ENCODE data around the gene RIMBP3C.
"Not testable (repeated sequence)": the region's sequence is repeated elsewhere in the genome, so short reads cannot be mapped to it uniquely, and the experiment has no call there.

RIMBP3C gene, protein sequence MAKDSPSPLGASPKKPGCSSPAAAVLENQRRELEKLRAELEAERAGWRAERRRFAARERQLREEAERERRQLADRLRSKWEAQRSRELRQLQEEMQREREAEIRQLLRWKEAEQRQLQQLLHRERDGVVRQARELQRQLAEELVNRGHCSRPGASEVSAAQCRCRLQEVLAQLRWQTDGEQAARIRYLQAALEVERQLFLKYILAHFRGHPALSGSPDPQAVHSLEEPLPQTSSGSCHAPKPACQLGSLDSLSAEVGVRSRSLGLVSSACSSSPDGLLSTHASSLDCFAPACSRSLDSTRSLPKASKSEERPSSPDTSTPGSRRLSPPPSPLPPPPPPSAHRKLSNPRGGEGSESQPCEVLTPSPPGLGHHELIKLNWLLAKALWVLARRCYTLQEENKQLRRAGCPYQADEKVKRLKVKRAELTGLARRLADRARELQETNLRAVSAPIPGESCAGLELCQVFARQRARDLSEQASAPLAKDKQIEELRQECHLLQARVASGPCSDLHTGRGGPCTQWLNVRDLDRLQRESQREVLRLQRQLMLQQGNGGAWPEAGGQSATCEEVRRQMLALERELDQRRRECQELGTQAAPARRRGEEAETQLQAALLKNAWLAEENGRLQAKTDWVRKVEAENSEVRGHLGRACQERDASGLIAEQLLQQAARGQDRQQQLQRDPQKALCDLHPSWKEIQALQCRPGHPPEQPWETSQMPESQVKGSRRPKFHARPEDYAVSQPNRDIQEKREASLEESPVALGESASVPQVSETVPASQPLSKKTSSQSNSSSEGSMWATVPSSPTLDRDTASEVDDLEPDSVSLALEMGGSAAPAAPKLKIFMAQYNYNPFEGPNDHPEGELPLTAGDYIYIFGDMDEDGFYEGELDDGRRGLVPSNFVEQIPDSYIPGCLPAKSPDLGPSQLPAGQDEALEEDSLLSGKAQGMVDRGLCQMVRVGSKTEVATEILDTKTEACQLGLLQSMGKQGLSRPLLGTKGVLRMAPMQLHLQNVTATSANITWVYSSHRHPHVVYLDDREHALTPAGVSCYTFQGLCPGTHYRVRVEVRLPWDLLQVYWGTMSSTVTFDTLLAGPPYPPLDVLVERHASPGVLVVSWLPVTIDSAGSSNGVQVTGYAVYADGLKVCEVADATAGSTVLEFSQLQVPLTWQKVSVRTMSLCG (N-terminal part only)

DNA sequence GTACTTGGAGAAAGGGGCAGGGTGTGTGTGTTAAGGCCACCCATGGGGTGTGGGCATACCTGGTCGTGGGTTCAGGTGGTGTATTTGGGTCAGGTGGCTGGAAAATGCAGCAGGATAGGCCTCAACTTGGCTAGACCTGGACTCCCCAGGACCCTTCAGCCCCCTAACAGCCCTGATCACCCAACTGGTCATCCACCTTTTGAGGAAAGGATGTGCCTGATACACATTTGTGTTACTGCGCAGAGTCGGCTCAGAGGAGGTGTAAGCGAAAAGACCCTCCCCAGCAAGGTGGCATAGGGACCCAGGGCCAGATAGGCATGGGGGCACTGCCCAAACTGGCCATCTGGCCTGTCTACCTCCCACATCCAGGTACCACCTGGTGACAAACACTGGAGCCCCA, at the start of gene RIMBP3C:
Gene RIMBP3C (minus strand): TSS at position 101 of the 400 bp plus-strand sequence. CDS start 485 bp downstream, outside the sequence.
- not testable (repeated sequence) for DNase-seq

DNA sequence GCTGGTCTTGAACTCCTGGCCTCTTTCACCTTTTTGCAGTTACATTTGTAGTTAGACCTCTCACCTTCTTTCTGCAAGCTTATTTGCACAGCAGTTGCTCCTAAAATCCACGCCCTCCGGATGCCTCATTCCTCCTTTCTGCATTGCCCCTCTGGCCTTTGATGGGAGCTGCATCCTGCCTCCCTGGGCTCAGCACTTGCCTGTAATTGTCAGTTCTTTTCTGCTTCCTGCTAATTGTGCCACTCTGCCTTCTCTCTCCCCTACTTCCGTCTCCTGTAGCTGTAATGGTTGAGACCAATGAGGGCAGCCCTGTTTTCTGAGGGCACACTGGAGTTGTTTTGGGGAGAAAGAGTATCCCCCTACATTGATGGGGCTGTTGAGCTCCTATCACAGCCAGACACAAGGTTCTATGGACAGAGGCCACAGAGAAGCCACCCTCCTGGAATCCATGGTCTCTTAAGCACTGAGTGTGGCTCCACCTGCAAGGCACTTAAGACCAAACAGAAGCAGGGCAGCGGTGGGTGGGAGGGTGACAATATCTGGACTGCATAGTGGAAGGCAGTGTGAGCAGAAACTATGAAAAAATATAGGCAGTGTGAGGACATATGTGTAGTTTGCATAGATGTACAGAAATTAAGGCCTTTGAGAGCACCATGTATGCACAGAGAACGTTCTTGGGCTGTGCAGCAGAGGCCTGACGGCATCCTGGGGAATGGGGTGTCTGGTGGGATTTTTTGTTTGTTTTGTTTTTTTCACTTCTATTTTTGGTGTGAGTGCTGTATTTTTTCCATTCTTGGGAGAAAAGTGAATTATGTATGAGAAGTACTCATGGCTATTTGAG, 48.0 kb upstream of the RIMBP3C start:
- no peak for DNase-seq

DNA sequence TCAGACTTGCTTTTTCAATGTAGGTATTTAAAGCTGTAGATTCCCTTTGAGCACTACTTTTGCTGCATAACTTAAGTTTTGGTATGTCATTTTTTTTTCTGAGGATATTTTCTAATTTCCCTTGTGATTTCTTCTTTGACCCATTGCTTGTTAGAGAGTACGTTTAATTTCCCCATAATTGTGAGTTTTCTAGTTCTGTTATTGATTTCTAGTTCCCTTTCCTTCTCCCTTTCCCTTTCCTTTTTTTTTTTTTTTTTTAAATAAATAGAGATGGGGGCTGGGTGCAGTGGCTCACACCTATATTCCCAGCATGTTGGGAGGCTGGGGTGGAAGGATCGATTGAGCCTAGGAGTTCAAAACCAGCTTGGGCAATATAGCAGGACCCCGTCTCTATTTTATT, 47.0 kb upstream of the RIMBP3C start:
- DNase-seq = no peak

DNA sequence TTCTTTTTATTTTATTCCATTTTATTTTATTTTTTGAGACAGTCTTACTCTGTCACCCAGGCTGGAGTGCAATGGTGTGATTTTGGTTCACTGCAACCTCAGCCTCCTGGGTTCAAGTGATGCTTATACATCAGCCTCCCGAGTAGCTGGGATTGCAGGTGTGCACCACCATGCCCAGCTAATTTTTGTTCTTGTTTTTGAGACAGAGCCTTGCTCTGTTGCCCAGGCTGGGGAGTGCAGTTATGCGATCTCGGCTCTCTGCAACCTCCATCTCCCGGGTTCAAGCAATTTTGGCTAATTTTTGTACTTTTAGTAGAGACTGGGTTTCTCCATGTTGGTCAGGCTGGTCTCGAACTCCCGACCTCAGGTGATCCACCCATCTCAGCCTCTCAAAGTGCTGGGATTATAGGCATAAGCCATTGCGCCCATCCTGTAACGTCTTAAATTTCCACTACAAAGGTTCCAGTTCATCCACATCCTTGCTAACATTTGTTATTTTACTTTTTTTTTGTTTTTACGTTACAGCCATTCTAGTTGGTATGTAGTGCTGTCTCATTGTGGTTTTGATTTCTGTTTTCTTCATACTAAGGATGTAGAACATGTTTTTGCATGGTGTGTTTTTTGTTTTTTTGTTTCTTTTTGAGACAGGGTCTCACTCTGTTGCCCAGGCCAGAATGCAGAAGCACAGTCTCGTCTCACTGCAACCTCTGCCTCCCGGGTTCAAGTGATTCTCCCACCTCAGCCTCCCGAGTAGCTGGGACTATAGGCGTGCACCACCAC, 45.3 kb upstream of the RIMBP3C start:
- not testable (repeated sequence) for DNase-seq

DNA sequence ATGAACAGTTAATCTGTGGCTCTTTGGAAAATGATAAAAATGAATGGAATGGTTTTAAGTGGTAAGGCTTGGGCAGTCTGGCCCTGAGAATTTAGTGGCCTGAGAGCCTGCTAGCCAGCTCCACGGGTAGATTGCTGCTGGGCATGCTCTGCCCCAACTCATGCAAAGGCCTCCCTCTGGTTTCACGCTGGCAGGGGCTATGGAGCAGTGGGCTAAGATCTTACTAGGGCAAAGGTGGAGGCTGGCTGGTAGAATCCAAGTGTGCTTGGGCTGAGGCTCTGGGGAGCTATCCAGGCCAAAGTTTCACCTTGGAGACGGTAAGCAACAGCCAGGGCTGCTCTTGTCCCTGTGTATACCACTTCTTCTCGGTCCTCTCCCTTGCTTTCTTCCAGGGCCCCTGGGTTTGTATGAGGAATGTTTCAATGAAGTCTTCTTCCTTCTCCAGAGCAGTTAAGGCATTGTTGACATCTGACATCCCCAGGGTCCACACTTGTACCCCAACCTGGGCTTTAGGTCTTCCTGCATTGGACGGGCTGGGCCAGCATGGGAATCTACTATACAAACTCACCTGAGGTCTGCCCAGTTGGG, 43.7 kb upstream of the RIMBP3C start:
- DNase-seq = no peak

DNA sequence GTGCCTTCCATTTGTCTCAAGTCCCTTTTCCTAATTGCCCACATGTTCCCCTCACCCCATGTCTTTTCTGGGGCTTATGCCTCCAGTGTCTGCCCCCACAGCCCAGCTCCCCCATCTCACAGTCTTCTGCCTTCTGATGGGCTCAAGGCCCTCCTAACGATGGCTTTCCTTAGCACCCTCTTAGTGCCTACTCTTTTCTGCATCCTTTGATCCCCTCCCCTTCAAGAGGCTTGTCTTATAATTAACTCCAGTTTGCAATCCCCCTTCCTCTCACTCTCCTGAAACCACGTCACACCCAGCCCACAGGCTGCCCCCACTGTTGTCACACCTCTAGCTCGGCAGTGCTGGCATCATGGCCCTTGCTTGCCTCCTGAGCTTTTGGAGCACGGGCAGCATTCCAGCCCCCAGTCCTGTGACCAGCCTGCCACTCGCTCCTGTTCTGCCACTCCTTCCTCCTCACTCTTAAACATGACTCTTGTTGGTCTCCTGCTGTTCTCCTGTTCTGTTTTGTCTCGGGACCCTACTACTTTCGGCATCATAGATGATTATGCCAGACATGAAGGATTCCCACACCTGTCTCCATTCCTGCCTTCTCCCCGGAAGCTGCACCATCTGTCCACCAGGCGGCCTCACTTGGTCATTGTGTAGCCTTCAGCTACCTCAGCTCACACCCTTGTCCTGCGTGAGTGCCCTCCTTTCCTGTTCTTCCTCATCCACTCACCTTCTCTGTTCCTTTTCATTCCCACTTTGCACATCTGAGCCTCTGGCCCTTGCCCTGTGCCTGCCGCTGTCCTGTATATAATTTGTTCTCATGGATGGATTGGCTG, 42.4 kb upstream of the RIMBP3C start:
- DNase-seq = no peak

DNA sequence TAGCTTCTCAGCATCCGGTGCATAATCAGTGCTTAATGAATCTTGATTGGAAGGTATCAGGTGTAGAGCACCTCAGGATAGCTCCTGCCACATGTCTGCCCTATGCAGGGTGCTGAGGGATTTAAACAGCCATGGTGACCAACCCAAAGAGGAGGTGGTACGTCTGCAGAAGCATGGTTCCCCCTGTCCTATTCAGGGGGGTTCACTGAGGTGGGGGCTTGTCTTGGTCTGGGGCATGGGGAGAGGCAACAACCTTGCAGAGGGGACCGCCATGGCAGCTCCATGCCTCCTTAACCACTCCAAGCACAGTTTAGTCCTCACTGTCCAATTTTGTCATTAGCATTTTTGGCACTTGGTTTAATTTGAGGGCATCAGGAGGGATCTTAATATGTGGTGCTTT, 41.2 kb upstream of the RIMBP3C start:
- no peak for DNase-seq

DNA sequence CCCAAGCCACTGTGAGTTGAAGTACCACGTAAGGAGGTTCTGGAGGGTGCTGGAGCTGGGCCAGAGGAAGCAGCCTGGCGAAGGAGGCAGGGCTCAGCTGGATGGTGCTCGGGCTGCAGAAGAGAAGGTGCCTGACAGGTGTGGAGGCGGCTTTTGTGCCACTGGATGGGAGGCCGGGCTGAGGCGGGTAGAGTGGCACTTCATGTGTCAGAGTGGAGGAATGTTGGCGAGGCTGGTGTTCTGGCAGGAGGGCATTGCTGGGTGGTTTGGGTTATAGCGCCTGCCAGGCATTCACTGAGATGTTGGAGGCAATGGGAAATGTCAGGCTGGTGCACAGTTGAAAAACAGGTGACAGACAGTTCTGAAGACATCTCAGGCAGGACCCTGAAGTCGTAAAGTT, 40.4 kb upstream of the RIMBP3C start:
- DNase-seq = no peak

DNA sequence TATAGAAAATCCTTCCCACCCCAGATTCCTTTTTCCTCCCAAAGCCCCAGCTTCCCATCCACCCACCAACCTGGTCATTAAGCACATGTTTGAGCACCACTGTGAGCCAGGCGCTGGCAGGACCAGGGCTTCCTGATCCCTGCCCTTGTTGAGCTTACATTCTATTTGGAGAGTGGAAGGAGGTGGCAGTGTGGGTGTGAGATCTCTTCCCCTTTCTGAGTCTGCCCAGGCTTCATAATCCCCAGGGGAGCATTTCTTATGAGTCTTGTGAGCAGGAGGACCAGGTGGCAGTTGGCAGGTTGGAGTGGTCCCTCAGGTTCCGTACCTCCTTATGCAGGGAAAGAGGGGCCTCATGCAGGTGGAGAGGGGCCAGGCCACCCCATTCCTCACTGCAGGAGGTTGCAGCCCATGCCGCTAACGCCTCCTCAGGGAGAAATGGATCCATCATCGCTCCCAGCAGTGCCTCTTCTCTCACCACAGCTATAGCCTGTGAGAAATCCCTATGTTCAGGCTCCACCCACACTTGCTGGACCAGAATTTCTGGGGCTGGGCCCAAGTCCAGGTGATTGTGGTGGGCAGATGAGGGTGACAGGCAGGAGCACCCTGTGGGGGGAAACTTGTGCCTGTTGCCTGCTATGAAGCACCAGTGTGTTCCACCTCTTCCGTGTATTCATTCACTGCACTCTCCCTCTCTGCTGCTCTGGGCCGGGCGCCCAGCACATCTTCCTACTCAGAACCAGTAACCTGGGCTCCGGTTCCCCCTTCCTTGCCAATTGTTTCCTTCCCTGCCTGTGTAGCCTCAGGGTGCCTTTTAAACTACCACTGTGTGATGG, 39.8 kb upstream of the RIMBP3C start:
- no peak for DNase-seq

DNA sequence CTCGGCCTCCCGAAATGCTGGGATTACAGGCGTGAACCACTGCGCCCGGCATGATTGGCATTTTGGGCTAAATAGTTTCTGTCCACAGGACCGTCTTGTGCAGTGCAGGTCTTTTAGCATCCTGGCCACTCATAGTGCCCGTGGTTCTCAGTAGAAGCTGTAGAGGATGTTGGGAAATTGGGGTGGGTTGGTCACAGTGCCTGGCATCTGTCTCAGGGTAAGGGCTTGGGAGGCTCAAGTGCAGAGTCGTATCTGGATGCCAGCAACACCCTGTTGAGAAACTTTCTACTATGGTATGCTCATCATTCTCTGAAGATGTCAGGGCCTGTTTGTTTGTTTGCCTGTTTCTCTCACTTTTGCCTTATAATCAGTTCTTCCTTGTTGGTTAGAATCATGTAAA, 38.1 kb upstream of the RIMBP3C start:
- no peak for DNase-seq

DNA sequence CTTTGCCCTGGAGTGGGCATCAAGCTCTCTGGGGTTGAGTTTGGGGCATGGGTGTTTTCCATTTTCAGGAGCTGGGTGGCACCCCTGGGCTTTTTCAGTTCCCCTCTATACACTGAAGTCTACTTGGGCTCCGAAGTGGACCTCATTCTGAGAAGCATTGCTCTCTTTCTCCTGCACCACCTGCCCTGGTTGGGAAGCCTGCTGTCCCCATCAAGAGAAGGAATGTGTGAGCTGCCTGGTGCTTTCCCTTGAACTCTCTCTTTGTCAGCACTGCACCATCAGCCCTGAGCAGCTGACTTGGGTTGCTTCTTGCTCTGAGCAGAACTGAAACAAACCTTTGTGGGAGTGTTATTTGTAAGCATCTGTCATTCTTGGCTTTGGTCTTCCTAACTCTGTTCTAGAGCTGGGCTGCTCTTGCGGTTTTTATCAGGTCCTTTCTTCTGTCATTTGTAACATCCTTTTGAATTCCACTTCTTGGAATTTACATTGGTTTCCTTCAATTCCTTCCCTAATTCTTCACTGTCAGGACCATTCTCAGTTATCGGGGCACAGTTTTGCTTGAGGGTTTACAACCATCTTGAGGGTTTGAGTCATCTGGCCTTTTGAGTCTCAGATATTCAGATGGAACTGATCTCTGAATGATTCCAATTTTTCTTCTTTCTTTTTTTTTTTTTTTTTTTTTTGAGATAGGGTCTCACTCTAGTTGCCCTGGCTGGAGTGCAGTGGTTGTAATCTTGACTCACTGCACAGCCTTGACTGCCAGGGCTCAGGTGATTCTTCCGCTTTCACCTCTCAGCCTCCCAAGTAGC, 36.7 kb upstream of the RIMBP3C start:
- no peak for DNase-seq

DNA sequence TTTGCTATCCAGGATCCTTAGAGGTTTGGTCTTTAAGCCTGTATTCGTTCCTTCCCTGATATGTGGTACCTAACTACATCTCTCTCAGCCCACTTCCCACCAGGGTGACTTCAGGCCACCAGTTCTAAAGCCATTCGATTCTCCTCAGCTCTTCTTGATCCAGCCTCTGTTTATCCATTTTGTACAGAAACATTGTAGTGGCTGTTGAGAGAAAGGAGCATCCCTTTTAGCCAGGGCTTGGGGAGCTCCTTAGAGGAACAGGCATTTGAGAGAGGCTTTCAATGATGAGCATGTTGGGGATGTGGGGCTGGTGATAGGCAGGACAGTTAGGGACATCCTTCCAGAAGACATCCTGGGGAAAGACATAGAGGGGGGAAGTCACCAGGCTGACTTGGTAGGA, 34.1 kb upstream of the RIMBP3C start:
- no peak for DNase-seq

DNA sequence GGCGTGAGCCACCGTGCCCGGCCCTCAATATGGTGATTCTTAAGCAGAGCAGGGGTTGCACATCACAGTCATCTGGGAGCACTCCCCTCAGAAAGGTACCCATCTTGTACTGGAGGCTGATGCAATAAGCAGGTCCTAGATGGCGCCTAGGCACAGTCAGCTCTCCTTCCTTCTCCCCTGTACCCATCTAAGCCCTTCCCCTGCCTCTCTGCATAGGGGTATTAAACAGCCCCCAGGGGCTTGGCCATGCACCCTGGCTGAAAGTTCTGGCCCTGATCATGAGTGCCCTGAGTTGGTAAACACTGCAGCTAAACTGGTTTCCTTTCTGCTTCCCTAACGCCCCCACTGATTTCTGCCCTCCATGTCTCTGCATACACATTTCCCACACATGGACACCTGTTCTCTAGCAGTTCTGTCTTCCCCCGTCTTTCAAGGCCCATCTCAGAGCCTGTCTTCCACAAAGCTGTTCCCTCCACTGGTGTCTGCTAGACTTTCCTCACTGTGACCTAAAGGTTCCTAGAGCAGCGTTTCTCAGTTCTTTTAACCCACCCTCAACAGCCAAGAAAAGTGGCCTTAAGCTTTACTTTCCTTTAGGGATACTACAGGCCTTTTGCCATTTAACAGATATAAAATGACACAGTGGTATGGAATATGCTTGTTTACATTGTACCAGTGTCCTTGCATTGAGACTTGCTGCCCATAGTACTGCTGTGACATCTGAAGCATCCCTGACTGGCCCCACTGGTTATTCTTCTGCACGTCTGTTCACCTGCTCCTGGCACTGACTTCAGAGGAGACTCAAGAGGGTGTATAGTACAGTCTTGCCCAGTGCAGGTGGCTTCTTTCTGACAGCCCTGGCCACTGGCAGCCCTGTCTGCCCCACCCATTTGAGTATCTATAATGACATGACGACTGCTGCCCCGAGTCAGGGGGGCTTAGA, 31.8 kb upstream of the RIMBP3C start:
- DNase-seq = no peak

DNA sequence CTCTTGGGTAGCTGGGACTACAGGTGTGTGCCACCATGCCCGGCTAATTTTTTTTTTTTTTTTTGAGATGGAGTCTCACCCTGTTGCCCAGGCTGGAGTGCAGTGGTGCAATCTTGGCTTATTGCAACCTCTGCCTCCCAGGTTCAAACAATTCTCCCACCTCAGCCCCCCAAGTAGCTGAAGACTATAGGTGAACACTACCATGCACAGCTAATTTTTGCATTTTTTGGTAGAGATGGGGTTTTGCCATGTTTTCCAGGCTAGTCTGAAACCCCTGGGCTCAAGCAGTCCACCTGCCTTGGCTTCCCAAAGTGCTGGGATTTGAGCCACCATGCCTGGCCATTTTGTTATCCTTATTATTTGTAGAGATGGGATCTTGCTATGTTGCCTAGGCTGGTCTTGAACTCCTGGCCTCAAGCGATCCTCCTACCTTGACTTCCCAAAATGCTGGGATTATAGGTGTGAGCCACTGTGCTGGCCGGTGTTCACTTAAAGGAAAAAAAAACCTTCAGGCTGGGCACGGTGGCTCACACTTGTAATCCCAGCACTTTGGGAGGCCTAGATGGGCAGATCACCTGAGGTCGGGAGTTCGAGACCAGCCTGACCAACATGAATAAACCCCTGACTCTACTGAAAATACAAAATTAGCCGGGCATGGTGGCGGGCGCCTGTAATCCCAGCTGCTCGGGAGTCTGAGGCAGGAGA, 29.9 kb upstream of the RIMBP3C start:
- not testable (repeated sequence) for DNase-seq

DNA sequence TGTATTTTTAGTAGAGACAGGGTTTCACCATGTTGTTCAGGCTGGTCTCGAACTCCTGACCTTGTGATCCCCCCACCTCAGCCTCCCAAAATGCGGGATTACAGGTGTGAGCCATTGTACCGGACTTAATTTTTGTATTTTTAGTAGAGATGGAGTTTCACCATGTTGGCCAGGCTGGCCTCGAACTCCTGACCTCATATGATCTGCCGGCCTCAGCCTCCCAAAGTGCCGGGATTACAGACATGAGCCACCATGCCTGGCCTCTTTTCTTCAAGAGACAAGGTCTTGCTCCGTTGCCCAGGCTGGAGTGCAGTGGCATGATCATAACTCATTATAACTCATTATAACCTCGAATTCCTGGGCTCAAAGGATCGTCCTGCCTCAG, 29.4 kb upstream of the RIMBP3C start:
- DNase-seq = not testable (repeated sequence)

DNA sequence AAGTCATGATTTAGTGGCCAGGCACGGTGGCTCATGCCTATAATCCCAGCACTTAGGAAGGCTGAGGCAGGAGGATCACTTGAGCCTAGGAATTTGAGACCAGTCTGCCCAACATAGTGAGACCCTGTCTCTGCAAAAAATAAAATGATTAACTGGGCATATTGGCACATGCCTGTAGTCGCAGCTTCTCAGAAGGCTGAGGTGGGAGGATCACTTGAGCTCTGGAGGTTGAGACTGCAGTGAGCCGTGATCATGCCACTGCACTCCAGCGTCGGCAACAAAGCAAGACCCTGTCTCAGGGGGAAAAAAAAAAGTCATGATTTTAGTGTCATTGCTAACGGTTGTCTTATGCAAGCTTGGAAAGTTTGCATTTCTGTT, 28.2 kb upstream of the RIMBP3C start:
- DNase-seq = no peak
